H1 (cell line): ENCODE results near the gene PES1. TPM values are rescaled to one million over a fixed set of nuclear protein-coding genes. Genes with fewer than 3 reads are reported as not detected.

ENCODE experiments used
- BACH1 ChIP-seq: IDR thresholded peaks from 2 replicates; pipeline ENCODE4 v1.6.1; 2012; ENCODE audit warnings: low read length, improper control_type of control experiment
- BRCA1 ChIP-seq: IDR thresholded peaks from 2 replicates; pipeline ENCODE4 v1.6.1; 2012; ENCODE audit warnings: low read depth, low read length, improper control_type of control experiment
- CHD7 ChIP-seq: fragments of 300-600 bp; sonication (generic); IDR thresholded peaks from 2 replicates; pipeline ENCODE4 v1.7.1; 2012; ENCODE audit warnings: low read length, moderate library complexity, mild to moderate bottlenecking, inconsistent platforms; ENCODE audit not compliant: insufficient replicate concordance
- E2F6 ChIP-seq: IDR thresholded peaks from 2 replicates; pipeline ENCODE4 v1.6.1; 2012; ENCODE audit warnings: inconsistent platforms
- HDAC6 ChIP-seq: IDR thresholded peaks from one replicate; pipeline ENCODE4 v1.7.1; 2012; ENCODE audit warnings: low read depth, mild to moderate bottlenecking, inconsistent platforms, low read length, moderate library complexity
- JUND ChIP-seq: IDR thresholded peaks from 2 replicates; pipeline ENCODE4 v1.6.1; 2011; ENCODE audit warnings: mild to moderate bottlenecking, improper control_type of control experiment, low read length
- MAX ChIP-seq: IDR thresholded peaks from 2 replicates; pipeline ENCODE4 v1.6.1; 2012; ENCODE audit warnings: inconsistent platforms
- PHF8 ChIP-seq: fragments of 200-600 bp; sonication (generic); conservative IDR thresholded peaks from 2 replicates; pipeline ENCODE4 v1.7.1; 2012; ENCODE audit warnings: low read depth, mild to moderate bottlenecking, inconsistent platforms, low read length, moderate library complexity
- SAP30 ChIP-seq: fragments of 300-600 bp; sonication (generic); IDR thresholded peaks from 2 replicates; pipeline ENCODE4 v1.7.1; 2012; ENCODE audit warnings: low read length, moderate library complexity, mild to moderate bottlenecking, inconsistent platforms; ENCODE audit not compliant: insufficient read depth, insufficient replicate concordance
- SIRT6 ChIP-seq: IDR thresholded peaks from one replicate; pipeline ENCODE4 v1.7.1; 2012; ENCODE audit warnings: low read length, inconsistent platforms
- SP2 ChIP-seq: IDR thresholded peaks from 2 replicates; pipeline ENCODE4 v1.6.1; 2012; ENCODE audit warnings: mild to moderate bottlenecking, low read length, inconsistent platforms
- SRF ChIP-seq: IDR thresholded peaks from 2 replicates; pipeline ENCODE4 v1.6.1; 2011; ENCODE audit warnings: mild to moderate bottlenecking, low read depth, low read length, moderate library complexity
- polyA plus RNA-seq, 7 experiments: library from polyadenylated mRNA; depleted of rRNA in 3 of 7; stranded (reverse) in 5 of 7; unstranded in 2 of 7; fragments of >200 nt in 5 of 7; fragments of 200-250 nt in 2 of 7; gene quantifications; 1 replicate in 5 of 7; 2 replicates in 1 of 7; 4 replicates in 1 of 7; pipeline versions ENCODE4 v1.2.1 to v1.2.3, GENCODE V29; 2011 to 2013; ENCODE audit warnings: missing spikeins in 2 of 7, mixed read lengths in 2 of 7
- total RNA-seq: library from RNA; stranded (reverse); fragmentation: NEBNext Ultra II Directional; extraction: Animal tissue kit (Norgen Biotek cat#: 25700); gene quantifications from 2 replicates; pipeline ENCODE4 v1.2.1, GENCODE V29; 2021

PES1 gene
- total and polyA plus RNA-seq, 2 of the 8 experiments (the other 6 are each of a cell fraction or from before 2014, with no cell fraction given) = 121 to 191 TPM

- TF ChIP-seq CHD7 (no peak), MAX (no peak), E2F6 (no peak), HDAC6 (no peak), BACH1 (no peak), SP2 (no peak), SRF (no peak), JUND (no peak), PHF8 (no peak), BRCA1 (no peak), SAP30 (no peak), SIRT6 (no peak)
Measured at GRCh38 chr22:30640361-30640760, 48.7 kb upstream of the PES1 start (continued).
